Measurements from ENCODE around the gene RNF10.

DNA sequence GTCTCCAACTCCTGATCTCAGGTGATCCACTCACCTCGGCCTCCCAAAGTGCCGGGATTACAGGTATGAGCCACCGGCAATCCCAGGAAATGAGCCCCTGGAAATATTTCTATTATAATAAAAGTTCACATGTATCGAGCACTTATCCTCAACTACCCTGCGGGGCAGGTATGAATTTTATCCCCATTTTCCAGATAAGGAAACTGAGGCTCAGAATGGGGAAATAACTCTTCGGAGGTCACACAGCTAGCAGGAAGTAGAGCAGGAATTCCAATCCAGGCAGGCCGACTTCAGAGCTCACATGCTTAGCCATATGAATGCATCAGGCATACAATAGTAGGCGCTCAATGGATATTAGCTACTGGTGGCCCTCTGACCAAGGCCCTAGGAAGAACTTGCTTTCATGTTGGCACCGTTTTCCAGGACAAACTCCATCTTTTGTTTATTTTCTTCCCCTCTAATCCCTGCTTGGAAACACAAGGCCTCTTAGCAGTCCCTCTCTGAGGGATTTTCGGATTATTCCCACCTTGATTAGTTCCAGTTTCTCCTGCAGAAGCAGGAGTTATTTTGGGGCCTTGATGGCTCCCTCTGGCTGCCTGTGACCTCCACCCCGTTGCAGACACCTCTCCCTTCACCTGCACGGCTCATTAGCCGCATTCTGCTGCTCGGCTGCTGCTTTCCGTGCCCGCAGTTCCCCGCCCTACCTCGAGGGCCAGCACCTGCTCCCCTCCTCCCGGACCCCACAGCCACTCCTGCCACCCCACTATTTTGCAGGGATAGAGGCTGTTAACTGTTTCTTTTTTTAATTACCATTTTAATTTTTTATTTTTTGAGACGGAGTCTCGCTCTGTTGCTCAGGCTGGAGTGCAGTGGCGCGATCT is 65.8 kb downstream of the RNF10 start:
- TF ChIP-seq, protein P1, sequence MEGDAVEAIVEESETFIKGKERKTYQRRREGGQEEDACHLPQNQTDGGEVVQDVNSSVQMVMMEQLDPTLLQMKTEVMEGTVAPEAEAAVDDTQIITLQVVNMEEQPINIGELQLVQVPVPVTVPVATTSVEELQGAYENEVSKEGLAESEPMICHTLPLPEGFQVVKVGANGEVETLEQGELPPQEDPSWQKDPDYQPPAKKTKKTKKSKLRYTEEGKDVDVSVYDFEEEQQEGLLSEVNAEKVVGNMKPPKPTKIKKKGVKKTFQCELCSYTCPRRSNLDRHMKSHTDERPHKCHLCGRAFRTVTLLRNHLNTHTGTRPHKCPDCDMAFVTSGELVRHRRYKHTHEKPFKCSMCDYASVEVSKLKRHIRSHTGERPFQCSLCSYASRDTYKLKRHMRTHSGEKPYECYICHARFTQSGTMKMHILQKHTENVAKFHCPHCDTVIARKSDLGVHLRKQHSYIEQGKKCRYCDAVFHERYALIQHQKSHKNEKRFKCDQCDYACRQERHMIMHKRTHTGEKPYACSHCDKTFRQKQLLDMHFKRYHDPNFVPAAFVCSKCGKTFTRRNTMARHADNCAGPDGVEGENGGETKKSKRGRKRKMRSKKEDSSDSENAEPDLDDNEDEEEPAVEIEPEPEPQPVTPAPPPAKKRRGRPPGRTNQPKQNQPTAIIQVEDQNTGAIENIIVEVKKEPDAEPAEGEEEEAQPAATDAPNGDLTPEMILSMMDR (IDR thresholded peaks at IDR 0.05; ENCODE audit: low read depth, low read length): no peak
- TF ChIP-seq EZH2phosphoT487 (IDR thresholded peaks at IDR 0.05; ENCODE audit: low read depth): no peak
